Nephron (organoid): ENCODE data around the gene ZNF136.

Source experiments
- H3K27ac Mint-ChIP-seq, 3 experiments: 2 replicates each; pipeline ENCODE4 v1.8.0; 2020; ENCODE audit warnings: mixed read lengths in 3 of 3, mild to moderate bottlenecking in 2 of 3, moderate library complexity in 1 of 3
- H3K27me3 Mint-ChIP-seq: 2 replicates; pipeline ENCODE4 v1.8.0; 2021; ENCODE audit warnings: low read depth, mild to moderate bottlenecking, moderate library complexity, mixed read lengths
- H3K36me3 Mint-ChIP-seq: 2 replicates; pipeline ENCODE4 v1.8.0; 2020; ENCODE audit warnings: low read depth, mixed read lengths
- H3K4me1 Mint-ChIP-seq: 2 replicates; pipeline ENCODE4 v1.8.0; 2020; ENCODE audit warnings: mixed read lengths
- H3K4me3 Mint-ChIP-seq, 3 experiments: 2 replicates each; pipeline ENCODE4 v1.8.0; 2020; ENCODE audit warnings: mild to moderate bottlenecking in 3 of 3, mixed read lengths in 3 of 3, moderate library complexity in 2 of 3
- H3K9me3 Mint-ChIP-seq: 2 replicates; pipeline ENCODE4 v1.8.0; 2020; ENCODE audit warnings: mixed read lengths
- CTCF ChIP-seq, 3 experiments: fragments of 200-600 bp; sonication (generic); IDR thresholded peaks; one replicate each; pipeline ENCODE4 v1.5.0; 2021; ENCODE audit warnings: antibody characterized with exemption in 3 of 3; ENCODE audit not compliant: unreplicated experiment in 3 of 3

ZNF136 gene

GRCh38 chr19:12199757-12200419 is 37.0 kb downstream of the ZNF136 start:
- Mint-ChIP-seq H3K9me3 (peaks cover 84% of the 10 kb centered on the region), H3K4me3 (no peak overlapping the region), H3K27ac (no peak overlapping the region), H3K27me3 (no peaks in the 10 kb centered on the region), H3K4me1 (no peaks in the 10 kb centered on the region), H3K36me3 (peaks cover 85% of the 10 kb centered on the region)
- no peak for TF ChIP-seq CTCF (IDR thresholded peaks at IDR 0.05; ENCODE audit: unreplicated experiment in 3 of 3)

- peaks cover 83% of the 10 kb centered on the region for H3K9me3 Mint-ChIP-seq
- no peak overlapping the region for H3K4me3 Mint-ChIP-seq
- H3K36me3 Mint-ChIP-seq: peaks cover 83% of the 10 kb centered on the region
- TF ChIP-seq CTCF (IDR thresholded peaks at IDR 0.05; ENCODE audit: unreplicated experiment in 3 of 3): no peak
- H3K4me1 Mint-ChIP-seq: no peaks in the 10 kb centered on the region
- H3K27me3 Mint-ChIP-seq: no peaks in the 10 kb centered on the region
- no peak overlapping the region for H3K27ac Mint-ChIP-seq
Observed at GRCh38 chr19:12202250-12202649, 39.4 kb downstream of the ZNF136 start.

GRCh38 chr19:12205296-12205695 is 42.4 kb downstream of the ZNF136 start:
- Mint-ChIP-seq H3K4me3 (no peak overlapping the region), H3K4me1 (no peaks in the 10 kb centered on the region), H3K36me3 (peaks cover 90% of the 10 kb centered on the region), H3K27me3 (no peaks in the 10 kb centered on the region), H3K9me3 (peaks cover 85% of the 10 kb centered on the region), H3K27ac (no peak overlapping the region)
- no peak for TF ChIP-seq CTCF (IDR thresholded peaks at IDR 0.05; ENCODE audit: unreplicated experiment in 3 of 3)

GRCh38 chr19:12208221-12208620 is 45.3 kb downstream of the ZNF136 start:
- Mint-ChIP-seq H3K36me3 (peaks cover 89% of the 10 kb centered on the region), H3K4me1 (no peaks in the 10 kb centered on the region)
- no peak for TF ChIP-seq CTCF (IDR thresholded peaks at IDR 0.05; ENCODE audit: unreplicated experiment in 3 of 3)

GRCh38 chr19:12217332-12217731 is 54.4 kb downstream of the ZNF136 start:
- H3K4me1 Mint-ChIP-seq: no peaks in the 10 kb centered on the region

More at GRCh38 chr19:12208221-12208620, 45.3 kb downstream of the ZNF136 start:
- Mint-ChIP-seq H3K27ac (no peak overlapping the region), H3K27me3 (no peaks in the 10 kb centered on the region), H3K9me3 (peaks cover 82% of the 10 kb centered on the region), H3K4me3 (no peak overlapping the region)

More at GRCh38 chr19:12217332-12217731, 54.4 kb downstream of the ZNF136 start:
- H3K27me3 Mint-ChIP-seq: no peaks in the 10 kb centered on the region
- no peak overlapping the region for H3K4me3 Mint-ChIP-seq
- H3K36me3 Mint-ChIP-seq: peaks cover 92% of the 10 kb centered on the region
- H3K9me3 Mint-ChIP-seq: peaks cover 83% of the 10 kb centered on the region
- H3K27ac Mint-ChIP-seq: no peak overlapping the region
- TF ChIP-seq CTCF (IDR thresholded peaks at IDR 0.05; ENCODE audit: unreplicated experiment in 3 of 3): no peak
